ENCODE data around the gene ZIC4.

The ZIC4 gene

GRCh38 chr3:147341727-147342126 lies 64.6 kb downstream of the ZIC4 start:
- DNase-seq = no peak

GRCh38 chr3:147336543-147337278 lies 69.6 kb downstream of the ZIC4 start:
- DNase-seq = no peak

Data from CD4-positive, alpha-beta T cell treated with Interleukin-17A for 4 hours (primary cell).